Right renal cortex interstitium (tissue), 3 donors: Measurements from ENCODE around the gene LRRC63. TPM values are rescaled to one million over a fixed set of nuclear protein-coding genes. Genes with fewer than 3 reads are reported as not detected.
"Not testable (repeated sequence)": the region's sequence is repeated elsewhere in the genome, so short reads cannot be mapped to it uniquely, and the experiment has no call there.

Experiments
- DNase-seq, 3 donors: peaks; one replicate each; pipeline ENCODE4 v3.0.0-alpha.2; 2013; ENCODE audit warnings: low read depth in 3 of 3, low spot score in 2 of 3
- polyA plus RNA-seq, 3 donors: library from polyadenylated mRNA; unstranded; fragments of 120-200 nt; gene quantifications; one replicate each; pipeline ENCODE4 v1.2.1, GENCODE V29; 2013; ENCODE audit not compliant: insufficient read length in 3 of 3

The LRRC63 gene, protein sequence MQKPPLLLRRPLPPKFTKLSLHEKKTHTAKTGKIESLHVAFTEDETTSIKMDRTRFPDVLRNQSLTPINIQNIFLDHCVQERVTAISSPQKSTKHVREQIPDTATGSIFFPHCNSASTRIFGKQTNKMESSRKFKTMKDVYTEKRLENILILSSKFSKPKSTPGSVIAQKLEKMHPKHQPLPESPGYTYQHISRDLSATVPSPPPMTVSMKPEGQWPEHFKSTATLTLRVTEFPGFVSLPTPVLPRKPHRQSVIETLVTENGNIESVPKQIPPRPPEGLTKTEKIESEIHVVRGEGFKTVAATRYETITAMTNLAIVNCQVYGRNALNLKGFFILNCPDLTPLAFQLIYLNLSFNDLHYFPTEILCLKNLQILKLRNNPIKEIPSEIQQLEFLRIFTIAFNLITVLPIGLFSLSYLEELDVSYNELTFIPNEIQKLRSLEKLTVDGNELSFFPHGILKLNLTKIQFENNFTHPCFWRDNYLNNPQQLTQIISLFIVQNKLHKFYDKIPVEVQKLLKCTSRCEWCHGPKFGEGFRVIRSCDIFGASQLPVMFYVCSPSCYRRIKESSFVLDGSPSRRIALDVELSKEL
- under 1 TPM; 0.08 to 0.39 (median 0.11) TPM for polyA plus RNA-seq

DNA sequence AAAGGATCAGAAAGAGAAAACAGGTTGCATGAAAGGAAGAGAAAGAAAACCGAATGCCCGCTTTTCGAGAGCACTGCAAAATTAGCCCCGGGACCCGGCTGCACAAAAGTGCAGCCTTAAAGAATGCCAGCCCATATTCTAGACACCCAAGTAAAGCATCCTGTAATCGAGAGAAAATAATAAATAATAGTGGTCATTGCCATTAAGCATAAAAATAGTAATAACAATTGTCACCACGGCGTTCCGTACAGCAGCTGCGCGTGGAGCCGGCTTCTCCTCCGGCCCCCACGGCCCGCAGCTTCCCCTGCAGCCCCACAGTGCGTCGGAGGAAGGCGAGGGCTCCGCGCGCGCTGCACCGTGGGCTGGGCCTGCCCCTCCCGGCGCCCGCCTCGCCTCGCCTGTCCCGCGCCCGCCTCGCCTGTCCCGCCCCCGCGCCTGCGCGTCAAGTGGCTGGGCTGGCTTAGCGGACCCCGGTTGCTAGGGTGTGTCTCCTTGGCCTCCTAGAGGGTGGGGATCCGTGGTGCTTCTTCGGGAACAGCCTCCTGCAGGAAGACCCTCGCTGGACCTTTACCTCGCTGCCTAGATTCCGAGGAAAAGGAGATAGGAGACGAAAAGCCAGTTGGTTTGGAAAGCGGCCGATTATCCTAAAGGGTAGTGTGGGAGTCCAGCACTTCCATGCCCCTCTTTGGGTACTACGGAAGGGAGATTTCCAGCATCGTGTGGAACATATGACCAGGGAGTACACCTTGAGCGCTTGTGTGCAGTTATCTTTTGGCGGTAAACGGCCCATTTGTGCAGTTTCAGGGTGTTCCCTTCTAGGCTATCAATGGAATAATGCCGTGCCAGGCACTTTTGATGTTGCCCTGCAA, at the start of gene LRRC63:
Gene LRRC63, plus strand, starts transcription at position 446 of the 869 bp plus-strand sequence. CDS start 1,107 bp downstream, outside the sequence.
- DNase-seq = peak in 1 of 3 donors; percentile 23

- DNase-seq = not testable (repeated sequence)
Measured at GRCh38 chr13:46162741-46163140, 49.0 kb upstream of the LRRC63 start.

GRCh38 chr13:46164661-46165060, 47.1 kb upstream of the LRRC63 start:
- no peak for DNase-seq

DNA sequence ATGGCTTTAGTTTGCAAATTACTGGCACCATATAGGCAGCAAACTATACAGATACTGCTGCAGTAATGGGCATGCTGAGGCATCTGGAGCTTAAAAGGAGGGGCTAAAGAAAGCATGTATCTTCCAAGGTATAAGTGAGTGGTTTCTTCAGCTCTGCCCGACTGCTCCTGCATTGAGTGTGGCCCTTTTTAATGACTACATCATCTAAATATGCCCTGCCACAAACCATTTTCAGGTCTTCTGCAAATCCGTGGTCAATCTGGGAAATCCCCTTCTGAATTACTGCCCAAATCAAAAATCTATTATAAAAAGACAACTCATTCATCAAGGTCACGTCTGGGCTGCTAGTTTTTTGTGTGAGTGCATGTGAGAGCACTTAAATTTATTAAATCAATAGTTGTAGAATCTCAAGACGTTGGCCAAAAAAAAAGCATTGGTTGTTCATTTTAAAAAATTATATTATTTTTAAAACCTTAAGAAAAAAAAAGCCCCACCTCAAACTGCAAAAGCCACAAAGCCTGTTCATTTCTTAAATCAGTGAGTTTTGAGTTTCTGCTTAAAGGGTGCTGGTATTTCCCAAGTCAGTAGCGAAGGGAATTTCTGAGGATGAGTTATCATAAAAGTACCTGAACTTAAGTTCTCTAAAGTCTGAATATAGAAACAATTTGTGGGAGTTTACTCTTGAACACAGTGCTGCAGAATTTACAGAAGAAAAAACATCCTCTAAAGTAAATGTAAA, 46.1 kb upstream of the LRRC63 start:
- DNase-seq = no peak

DNA sequence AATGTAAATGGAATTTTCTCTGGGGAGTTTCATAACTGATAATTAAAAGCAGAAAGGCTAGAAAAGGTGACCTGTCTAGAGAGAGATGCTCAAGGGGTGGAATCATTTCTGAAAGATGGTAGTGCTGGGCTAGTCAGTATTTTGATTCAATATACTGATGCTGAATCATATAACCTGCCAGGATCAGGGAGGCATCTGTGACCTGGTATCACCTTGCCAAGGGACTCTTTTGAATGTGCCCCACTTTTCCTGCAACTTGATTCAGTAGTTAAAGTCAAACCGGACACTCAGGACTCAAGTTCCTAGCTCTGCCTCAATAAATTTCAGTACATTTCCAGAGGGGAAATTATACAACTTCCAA, 45.5 kb upstream of the LRRC63 start:
- no peak for DNase-seq

DNA sequence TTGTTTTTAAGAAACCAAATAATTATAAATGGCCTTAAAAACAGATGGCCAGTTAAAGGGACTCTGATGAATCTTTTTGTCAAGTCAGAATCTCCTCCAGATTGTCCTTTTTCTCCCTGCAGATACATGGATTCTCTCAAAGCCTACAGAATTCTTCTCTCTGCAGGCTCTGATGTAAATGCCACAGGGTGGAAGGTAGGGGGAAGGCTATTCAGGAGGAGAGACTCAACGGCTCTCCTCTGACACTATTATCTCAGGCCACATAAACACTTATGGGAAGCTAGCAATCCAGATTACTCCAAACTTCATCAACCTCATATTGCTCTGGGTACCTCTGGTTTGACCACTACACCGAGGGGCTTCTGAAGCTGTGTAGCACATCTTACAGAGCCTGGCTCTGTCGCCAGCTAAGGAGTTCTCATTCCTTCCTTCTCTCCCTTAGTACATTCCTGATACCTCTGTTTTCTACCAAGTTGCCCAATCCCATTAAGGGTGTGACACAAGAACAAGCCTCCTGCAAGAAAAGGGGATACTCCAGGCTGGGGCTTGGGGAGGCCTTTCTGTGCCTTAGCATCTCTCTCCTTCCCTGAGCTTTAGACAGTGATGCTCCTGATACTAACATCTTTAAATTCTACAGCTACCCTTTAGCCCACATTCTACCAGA, 44.6 kb upstream of the LRRC63 start:
- no peak for DNase-seq

- no peak for DNase-seq
Measured at GRCh38 chr13:46168341-46168740, 43.4 kb upstream of the LRRC63 start.

DNA sequence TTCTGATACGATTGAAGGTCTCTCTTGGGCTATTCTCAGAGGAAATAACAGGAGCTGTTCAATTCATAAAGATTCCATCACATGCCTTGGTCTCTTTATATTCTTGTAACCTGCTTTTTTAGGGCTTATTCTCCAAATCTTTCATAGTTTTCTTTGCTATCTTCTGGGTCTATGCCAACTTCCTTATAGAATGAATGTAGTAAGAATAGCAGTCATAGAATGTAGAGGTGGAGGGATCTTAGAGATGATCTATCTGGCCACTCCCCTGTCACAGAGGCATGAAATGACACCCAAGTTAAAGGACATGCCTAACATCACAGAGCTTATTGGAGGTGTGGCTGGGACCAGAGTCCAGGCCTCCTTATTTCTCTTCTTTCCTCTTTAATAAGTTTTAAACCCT, 42.9 kb upstream of the LRRC63 start:
- no peak for DNase-seq

DNA sequence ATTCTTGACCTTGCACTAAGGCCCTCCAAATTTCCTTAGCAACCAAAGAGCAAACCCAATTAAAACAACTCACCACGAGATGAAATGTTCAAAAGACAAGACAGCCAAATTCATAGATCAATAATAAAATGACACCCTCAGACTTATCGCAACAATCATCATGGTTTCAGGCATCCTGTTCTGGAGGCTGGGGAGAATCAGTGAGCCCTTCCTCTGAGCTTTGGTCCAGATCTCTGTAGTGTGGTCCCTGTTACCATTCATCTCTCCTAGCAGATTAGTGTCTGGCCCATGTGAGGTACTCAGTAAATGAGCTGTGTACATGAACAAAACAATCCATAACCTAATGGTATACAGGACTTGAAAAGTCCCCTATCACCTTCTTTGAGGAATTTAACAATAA, 42.0 kb upstream of the LRRC63 start:
- no peak for DNase-seq

GRCh38 chr13:46170268-46170667, 41.5 kb upstream of the LRRC63 start:
- DNase-seq = no peak

DNA sequence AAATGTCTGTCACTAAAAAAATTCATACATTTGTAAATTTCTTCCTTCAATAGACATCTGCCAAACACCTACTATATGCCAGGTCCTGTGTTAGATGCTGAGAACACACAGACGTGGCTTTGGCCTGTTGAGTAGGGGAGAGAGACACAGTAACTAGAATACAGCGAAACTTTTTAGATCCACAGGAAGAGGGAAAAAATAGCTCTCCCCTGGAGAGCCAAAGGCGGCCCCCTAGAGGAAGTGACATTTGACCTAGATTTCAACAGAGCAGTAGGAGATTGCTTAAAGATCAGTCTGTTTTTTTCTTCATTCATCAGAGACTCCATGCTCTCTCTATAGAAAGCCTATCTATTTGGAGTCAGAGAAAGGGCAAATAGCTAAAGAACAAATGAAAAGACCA, 41.0 kb upstream of the LRRC63 start:
- no peak for DNase-seq

GRCh38 chr13:46171217-46171616, 40.5 kb upstream of the LRRC63 start:
- no peak for DNase-seq

- no peak for DNase-seq
Measured at GRCh38 chr13:46171739-46172138, 40.0 kb upstream of the LRRC63 start.

DNA sequence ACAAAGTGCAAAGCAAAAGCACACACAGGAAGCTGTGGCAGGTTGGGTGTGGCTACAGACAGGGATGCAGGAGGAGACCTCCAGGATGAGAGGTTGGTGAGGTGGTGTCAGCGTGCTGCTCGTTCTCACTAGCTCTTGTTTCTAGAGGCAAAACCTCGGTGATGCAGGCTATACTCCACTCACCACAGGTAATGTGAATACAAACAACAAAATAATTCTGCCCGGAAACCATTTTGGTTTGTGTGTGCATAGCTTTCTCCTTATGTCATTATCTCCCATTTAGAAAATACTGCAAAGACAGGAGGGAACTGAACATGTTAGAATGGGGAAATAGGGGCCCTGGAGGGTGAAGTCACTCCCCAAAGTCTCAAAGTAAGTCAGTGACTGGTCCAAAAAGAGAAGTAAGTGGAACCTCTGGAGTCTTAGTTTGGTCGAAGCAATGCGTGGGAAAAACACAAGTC, 39.2 kb upstream of the LRRC63 start:
- no peak for DNase-seq

DNA sequence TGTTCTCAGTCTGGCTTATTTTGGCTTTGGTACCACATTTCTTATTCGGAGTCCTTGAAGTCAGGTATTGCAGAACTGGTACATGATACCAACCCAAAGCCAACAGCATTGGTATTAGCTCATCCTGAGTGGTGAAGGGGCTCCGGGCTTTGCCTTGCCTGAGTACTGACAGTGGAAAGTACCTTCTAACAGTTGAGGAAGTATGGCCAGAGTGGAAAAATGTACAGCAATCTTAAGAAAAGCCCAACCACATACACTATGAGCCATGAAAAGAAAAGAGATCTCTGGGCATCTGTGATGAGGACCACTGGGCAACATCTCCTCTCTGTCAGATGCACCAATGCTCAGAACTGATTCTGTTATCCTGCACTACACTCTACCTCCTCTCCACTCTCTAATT, 38.1 kb upstream of the LRRC63 start:
- no peak for DNase-seq

DNA sequence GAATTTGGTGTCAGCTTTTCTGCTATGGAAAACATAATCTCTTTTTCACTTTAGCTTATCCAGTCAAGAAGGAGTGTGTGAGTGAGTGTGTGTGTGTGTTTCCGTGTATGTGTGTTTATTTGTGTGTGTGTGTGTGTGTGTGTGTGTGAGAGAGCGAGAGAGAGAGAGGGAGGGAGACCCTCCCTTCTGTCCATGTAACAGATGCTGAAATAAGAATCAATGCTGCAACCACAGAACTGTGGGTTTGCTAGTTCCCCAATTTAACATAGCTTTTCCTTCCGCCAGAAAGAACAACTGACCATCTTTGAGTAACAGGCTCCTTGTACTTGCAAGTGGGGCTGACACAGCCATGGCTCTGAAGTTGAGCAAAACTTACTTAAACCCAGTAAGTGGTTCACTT, 35.0 kb upstream of the LRRC63 start:
- DNase-seq = no peak

- no peak for DNase-seq
Measured at GRCh38 chr13:46178143-46178542, 33.6 kb upstream of the LRRC63 start.

DNA sequence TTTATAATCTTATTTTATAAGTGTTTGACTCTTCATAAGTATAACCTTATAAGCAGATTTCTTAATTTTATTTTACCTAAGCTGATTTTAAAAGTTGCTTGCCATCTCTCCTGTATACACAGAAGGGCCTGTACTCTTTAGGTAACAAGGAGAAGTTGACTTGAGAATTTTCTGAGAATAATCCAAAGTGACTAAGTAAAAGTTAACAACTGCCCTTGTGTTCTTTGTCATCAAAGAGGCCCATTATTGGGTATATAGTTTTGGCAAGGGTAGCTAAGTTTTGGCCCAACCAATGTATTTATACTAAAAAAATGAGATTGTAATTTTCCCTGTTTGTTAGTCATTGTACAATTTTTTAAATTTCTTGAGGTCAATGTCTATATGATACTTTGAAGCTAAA, 32.9 kb upstream of the LRRC63 start:
- DNase-seq = no peak

GRCh38 chr13:46179491-46179908, 32.2 kb upstream of the LRRC63 start:
- DNase-seq = no peak
